GM18519 (cell line): ENCODE data around the gene BZW1.
"Not testable (repeated sequence)": the region's sequence is repeated elsewhere in the genome, so short reads cannot be mapped to it uniquely, and the experiment has no call there.

Source experiments
- ATAC-seq: cut with Tn5 transposase; IDR thresholded peaks from one replicate; pipeline ENCODE4 v1.9.1; 2021; ENCODE audit warnings: mild to moderate bottlenecking, moderate library complexity; ENCODE audit not compliant: unreplicated experiment, low FRiP score

The BZW1 gene

GRCh38 chr2:200788121-200788718 lies 23.5 kb upstream of the BZW1 start:
- ATAC-seq: no peak

- ATAC-seq: no peak
Measured at GRCh38 chr2:200790185-200790584, 21.5 kb upstream of the BZW1 start.

GRCh38 chr2:200791905-200792304 lies 19.8 kb upstream of the BZW1 start:
- ATAC-seq: no peak

GRCh38 chr2:200794143-200794542 lies 17.6 kb upstream of the BZW1 start:
- ATAC-seq: no peak

- ATAC-seq: no peak
Measured at GRCh38 chr2:200795028-200795440, 16.7 kb upstream of the BZW1 start.

GRCh38 chr2:200796561-200796960 lies 15.1 kb upstream of the BZW1 start:
- ATAC-seq: no peak

- ATAC-seq: no peak
Measured at GRCh38 chr2:200797242-200797770, 14.4 kb upstream of the BZW1 start.

- ATAC-seq: no peak
Measured at GRCh38 chr2:200798514-200798913, 13.2 kb upstream of the BZW1 start.

GRCh38 chr2:200800458-200800857 lies 11.3 kb upstream of the BZW1 start:
- no peak for ATAC-seq

GRCh38 chr2:200801431-200801830 lies 10.3 kb upstream of the BZW1 start:
- not testable (repeated sequence) for ATAC-seq

- no peak for ATAC-seq
Measured at GRCh38 chr2:200809506-200810251, 2.0 kb upstream of the BZW1 start.

- ATAC-seq: no peak
Measured at GRCh38 chr2:200810252-200810997, 1.3 kb upstream of the BZW1 start.

- no peak for ATAC-seq
Measured at GRCh38 chr2:200810998-200811332, 745 bp upstream of the BZW1 start.

- peak; percentile 28 for ATAC-seq
Measured at GRCh38 chr2:200812122-200813022, 662 bp downstream of the BZW1 start.

- no peak for ATAC-seq
Measured at GRCh38 chr2:200814276-200814815, 2.6 kb downstream of the BZW1 start.

GRCh38 chr2:200814917-200815316 lies 3.2 kb downstream of the BZW1 start:
- no peak for ATAC-seq

GRCh38 chr2:200818732-200819131 lies 7.0 kb downstream of the BZW1 start:
- ATAC-seq: not testable (repeated sequence)

GRCh38 chr2:200820573-200821234 lies 9.0 kb downstream of the BZW1 start:
- no peak for ATAC-seq

- ATAC-seq: no peak
Measured at GRCh38 chr2:200821686-200822245, 10.1 kb downstream of the BZW1 start.
